CD4-positive, alpha-beta T cell treated with Interferon gamma for 1 hour (primary cell): ENCODE results near the gene GAS2L2.

ENCODE experiments used
- DNase-seq: peaks from one replicate; pipeline ENCODE4 v3.0.0-alpha.2; 2020

GAS2L2 gene

DNA sequence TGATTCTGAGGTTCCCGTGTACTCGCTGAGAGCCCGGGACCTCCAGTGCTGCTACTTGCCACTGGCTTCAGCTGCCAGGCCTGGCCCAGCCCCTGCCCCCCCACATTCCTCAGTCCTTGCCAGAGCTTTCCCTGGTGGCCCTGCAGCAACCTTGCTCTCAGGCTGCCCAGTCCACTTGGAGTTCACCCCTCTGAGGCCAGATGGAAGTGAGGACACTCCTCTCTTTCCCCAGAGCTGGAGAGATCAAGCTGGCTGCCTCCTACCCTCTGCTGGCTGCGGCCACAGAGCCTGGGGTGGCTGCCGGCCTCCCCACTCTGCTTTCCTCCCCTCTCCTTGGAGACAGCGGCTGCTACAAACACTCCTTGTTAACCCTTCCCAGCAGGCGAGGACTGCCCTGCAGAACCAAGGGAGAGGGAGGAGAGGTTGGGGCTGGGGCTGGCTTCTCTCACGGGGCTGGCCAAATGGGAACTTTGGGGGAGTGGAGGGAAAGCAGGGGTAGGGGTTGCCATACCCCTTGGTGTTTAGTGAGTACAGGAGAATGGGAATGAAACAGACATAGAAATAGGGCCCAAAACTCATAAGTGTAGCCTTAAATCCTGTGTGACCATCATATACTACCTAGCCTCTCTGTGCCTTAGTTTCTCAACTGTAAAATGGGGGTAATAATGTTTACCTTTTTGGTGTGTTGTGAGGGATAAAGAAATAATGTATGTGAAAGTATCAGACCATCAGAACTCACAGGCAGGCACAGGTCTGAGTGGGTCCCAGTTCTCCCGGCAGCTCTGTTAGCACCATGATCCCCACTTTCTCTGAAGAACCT lies at the start of gene GAS2L2:
GAS2L2 (minus strand) TSS at position 295 of the 820 bp plus-strand sequence. CDS start 389 bp downstream, outside the sequence.
- DNase-seq: no peak

DNA sequence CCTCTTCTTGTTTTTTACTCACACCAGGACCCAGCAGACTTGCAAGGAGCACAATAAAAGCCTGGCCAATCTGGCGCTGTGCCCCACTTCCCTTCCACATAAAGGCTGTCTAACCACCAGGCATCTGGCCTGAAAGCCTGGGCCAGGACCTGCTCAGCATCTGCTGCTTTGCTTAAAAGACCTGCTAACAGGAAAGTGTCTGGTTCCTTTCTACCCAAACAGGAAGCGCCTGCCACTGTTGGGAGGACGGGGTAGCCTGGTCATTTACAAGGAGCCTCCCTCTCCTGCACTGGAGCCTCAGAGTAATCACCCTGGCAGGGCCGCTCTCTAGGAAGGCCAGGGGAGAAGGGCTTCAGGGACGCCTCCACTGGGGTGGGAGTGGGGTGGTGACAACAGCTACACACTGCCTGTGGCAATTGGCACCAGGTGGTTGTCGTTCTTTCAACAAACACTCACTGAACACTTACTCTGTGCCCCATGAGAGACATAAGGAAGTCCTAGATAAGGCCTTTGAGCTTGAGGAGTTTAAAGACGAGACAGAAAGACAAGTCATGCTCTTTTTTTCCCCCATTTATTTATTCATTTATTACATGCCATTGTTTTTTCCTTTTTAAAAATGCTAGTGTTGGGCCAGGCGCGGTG lies 48.7 kb upstream of the GAS2L2 start:
- peak; percentile 31 for DNase-seq

DNA sequence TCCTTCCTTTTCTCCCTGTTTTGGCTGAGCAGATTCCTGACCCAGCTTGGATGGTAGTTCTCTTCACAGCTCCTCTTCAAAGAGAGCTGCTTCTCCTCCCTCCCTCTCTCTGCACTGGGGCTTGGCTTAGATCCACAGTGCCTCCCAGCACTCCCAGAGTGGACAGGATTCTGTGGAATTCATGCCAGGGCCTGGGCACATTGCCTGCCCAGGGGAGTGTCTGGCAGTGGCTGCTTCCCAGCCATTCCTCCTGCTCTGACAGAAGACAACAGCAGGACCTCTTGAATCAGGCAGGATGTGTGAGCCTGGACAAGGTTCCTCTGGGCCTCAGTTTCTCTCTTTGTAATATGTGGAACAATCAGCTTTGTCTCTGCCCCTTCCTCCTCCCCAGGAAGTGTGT lies 46.9 kb upstream of the GAS2L2 start:
- DNase-seq: no peak

DNA sequence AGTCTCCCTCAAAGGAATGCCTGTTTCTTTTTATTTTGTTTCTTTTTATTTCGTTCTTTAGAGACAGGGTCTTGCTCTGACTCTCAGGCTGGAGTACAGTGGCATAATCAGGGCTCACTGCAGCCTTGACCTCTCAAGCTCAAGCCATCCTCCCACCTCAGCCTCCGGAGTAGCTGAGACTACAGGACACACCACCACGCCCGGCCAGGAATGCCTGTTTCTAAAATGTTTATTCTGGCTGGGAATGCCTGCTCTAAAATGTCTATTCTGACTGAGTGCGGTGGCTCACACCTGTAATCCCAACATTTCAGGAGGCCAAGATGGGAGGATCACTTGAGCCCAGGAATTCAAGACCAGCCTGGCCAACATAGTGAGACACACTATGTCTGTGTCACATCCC lies 44.9 kb upstream of the GAS2L2 start:
- no peak for DNase-seq

DNA sequence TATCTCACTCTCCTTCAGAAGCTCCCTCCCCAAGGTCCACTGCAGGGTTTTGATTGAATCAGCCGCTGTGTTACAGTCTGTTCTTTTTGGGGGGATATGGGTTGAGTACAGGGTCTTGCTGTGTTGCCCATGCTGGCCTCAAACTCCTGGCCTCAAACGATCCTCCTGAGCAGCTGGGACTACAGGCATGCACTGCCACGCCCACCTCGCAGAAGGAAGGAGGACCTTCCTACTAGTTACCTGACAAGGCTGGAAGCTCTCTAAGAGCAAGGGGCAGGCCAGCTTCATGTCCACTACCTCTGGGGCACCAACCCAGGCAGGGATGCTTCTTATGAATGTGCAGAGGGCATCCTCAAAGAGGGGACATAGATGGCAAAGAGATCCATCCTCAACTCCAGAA lies 44.3 kb upstream of the GAS2L2 start:
- no peak for DNase-seq

DNA sequence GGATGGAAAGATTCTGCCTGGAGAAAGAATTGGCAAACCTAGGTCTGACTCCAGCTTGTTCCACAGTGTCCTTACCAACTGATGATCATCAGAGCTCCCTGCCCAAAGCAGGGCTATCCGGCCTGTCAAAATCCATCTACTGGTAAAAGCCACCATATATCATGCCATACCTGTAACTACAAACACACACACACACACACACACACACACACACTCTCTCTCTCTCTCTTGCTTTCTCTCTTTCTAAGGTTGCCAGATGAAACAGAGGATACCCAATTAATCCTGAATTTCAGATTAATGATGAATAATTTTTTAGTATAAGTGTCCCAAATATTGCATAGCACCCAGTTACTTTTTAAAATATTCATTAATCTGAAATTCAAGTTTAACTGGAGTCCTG lies 43.9 kb upstream of the GAS2L2 start:
- no peak for DNase-seq

DNA sequence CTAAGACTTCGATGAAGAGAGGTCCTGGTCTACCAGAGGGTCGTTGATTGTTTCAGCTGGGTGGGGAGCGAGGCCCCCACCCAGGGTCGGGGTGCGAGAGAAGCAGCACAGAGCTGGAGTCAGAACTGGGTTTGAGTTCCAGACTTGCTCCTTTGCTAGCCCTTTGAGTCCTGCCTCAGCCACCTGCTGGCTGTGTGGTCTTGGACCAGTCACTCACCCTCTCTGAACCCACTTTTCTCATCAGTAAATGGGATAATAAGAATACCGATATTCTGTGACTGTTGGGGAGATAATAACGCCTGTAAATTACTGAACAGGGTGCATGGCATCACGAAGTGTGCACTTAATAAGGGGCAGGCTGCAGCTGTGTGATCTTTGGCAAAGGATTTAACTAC lies 42.8 kb upstream of the GAS2L2 start:
- DNase-seq: no peak

DNA sequence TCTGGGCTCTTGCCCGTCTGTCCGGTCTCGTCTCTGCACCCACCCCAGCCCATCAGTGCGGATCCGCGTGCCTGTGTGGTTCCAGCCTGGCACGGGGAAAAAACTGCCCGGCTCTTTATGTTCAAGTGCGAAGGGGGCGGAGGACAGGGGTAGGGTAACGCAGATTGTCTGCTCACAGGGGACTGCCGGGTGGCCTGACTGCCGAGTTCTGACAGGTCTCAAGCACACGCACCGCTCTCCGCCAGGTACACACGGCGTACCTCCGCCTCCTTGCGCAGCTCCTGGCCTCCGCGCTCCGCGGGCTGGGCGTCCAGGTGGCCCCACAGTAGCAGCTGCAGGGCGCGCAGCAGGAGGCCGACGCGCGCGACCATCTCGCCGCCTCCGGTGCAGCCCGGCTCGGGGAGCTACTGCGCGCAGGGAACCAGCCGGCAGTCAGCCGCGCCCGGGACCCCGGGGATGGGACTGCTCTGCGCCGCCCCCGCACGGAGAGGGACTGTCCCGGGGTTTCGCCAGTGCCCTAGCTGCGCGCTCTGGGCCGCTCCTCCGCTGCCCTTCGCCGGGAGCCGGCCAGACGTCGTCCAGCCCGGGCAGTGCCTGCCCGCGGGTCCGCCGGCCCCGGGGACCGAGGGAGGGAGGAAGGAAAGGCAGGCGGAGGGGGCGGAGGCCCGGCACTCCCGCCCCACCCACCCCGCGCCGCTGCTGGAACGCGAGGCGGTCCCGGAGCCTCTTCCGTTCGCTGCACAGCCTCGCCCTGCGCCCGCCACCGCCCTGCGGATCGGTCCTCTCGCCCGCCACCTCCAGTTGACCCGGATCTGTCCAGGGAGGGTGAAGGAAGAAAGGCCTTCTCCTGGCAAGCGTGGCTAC lies 42.2 kb upstream of the GAS2L2 start, which contains the start of gene MMP28:
MMP28 (minus strand) TSS at position 635 of the 864 bp plus-strand sequence; CDS start at position 371, 264 bp downstream.
- DNase-seq: peak; percentile 9

DNA sequence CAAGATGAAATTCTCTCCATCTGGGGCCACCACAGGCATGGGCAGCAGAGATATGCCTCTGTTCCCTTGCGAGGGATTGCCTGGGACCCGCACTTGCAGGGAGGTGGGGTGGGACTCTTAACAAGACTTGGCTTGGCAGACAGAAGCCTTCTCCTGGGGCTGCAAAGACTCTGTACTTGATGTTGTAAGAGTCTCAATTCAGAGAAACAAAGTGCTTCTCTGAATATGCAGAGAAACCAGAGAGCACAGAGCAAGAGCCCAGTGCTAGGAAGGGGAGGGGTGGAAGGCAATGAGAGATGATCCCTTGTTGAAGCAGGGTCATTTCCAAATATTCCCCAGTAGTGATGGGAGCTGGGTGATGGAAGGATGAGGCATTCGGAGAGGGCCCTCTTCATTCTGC lies 40.2 kb upstream of the GAS2L2 start:
- DNase-seq: no peak

DNA sequence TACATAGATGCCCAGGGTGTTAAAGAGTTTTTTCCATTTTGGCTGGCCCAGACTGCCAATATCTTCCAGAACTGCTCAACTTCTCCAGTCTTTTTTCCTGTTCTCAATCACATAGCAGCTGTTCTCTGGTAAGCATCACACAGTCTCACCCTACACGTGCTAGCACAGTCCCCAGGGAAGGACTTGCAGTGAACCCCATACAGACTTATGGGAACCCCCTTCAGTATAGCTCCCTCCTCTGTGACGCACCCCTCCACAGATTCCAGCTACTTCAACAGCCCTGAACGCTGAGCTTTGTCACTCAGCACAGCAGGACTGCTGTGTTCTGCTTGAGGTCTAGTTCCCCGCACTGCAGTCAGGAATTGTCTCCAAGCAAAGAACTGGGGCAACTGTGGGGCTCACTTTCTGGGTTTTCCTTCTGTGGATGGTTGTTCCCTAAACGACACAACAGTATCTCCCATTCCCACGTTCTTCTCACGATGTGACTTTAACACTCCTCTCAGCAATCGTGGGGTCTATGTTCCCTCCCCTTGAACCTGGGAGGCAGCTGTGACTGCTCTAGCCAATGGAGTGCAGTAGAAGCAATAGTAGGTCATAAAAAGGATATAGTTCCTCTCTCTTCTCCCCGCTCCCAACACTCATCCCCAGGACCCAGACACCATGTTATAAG lies 38.8 kb upstream of the GAS2L2 start:
- DNase-seq: no peak

DNA sequence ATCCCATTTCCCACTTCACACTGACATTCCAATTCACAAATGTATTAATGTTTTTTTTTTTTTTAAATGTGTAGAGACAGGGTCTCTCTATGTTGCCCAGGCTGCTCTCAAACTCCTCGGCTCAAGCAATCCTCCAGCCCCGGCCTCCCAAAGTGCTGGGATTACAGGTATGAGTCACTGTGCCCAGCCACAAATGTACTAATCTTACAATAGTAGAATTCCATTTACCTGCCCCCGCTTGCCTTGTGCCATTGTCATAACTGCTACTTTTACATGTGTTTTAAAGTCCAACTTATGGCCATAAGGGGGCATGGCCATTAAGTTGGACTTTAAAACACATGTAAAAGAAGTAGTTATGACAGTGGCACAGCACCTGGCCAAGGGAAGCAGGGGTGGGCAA lies 37.8 kb upstream of the GAS2L2 start:
- DNase-seq: no peak

DNA sequence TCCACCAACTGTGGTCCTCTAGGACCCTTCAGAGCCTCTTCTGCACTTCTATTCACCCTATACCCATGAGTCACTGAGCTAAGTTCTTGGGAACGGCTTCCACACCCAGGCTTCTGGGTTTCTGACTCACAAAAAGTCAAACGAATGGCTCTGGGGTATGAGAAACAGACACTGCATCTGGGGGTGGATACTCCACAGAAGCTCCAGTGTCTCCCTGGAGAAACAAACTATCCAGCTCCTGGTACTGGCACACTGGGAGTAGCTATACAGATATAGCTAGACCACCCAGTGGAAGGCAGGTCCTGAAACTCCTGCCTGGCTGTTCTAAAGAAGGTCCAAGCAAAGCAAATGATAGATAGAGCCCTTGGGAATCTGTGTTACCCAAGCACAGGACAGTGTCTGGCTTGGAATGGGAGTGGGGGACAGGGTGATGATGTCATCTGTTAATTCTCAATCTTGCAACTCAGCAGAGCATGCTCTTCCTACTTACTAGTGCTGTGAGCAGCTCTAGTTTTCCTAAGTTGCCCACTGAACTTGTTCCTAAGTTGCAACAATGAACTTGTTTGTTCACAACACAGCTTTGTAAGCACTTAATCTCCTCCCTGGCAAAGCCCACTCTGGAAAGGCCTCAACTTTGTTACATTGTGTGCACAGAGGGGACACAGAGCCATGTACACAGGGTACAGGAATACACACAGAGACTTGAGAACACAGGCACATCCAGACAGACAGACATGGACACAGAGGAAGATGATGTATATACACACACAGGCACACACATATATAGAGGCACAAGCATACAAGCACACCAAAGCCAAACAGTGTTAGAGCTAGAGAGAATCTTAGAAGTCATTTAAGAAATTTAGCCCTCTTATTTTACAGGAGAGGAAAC lies 35.7 kb upstream of the GAS2L2 start:
- DNase-seq: no peak

DNA sequence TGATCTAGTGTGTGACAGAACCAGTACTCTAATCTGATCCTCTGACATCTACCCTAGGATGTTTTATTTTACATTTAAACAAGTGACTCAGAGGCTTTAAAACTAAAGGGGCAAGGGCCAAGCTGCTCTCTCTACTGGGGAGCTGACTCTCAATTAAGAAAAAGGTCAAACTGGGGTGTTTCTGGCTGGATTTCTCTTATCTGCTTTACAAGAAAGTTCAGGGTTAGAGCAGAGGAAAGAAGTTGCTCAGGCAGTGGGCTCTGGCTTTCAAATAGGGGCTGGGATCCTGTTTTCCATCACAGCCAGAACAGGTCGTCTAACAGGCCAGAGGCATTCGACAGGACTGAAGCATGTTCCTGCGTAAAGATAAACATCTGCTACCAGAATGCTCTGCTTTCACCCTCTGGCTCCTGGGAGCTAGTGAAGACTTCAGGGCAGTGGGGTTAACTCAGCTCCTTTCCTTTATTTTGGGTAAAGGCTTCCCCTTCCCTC lies 33.9 kb upstream of the GAS2L2 start:
- DNase-seq: no peak

DNA sequence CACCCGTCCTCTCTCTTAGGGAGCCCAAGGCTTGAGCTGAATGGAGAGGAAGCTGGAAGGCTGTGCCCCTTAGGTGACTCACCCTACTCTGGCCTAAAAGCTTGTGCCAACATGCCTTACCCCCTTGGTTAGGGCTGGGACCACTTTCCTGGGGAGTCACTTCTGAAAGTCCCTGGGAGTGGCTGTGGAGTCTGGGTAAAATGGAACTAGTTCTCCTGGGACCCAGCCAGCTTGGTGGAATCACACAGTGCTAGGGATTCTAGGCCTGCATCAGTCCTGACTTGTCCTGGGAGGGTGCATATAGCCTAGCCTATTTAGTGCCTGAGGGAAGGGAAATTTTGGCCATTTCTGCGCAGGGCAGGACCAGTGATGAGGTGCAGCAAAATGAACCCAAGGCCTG lies 31.9 kb upstream of the GAS2L2 start:
- no peak for DNase-seq

DNA sequence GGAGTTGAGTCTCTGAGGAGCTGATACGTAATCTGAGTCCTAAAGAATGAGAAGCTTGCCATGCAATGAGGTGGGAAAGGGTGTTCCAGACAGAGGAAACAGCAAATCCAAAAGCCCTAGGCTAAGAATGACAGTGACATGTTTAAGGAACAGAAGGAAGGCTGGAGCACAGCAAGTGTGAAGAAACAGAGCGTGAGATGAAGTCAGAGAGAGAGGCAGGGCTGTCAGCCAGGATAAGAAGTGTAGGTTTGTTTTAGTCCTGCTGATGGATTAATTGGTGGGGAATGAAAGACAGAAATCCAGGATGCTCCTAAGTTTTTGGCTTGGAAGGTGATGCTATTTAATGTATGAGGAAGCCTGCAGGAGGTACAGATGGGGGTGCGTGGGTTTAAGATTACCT lies 27.9 kb upstream of the GAS2L2 start:
- DNase-seq: no peak

DNA sequence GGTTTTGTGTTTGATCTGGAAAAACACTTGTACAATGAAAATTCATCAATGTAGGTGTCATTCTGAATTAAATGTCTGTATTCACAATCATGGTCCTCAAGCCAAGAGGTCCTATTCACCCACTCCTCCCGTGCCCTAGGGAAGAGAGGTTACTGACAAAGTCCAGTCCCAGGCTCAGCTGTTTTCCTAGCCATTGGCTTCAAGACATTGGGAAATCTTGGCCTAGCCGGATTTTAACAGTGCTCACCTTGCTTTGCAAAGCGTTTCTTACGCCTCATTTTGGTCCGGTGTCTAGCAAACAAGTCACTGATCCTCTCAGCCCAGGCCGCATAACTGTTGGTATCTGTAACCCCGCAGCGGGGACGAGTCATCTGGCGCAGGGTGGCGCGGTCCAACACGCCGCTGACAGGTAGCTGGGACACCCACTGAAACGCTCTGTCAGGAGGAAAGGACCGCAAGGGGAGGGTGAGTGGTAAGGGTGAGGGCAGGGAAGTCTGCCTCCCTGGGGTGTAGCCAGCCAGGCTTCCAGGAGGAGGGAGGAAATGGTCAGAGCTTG lies 25.7 kb upstream of the GAS2L2 start:
- no peak for DNase-seq

DNA sequence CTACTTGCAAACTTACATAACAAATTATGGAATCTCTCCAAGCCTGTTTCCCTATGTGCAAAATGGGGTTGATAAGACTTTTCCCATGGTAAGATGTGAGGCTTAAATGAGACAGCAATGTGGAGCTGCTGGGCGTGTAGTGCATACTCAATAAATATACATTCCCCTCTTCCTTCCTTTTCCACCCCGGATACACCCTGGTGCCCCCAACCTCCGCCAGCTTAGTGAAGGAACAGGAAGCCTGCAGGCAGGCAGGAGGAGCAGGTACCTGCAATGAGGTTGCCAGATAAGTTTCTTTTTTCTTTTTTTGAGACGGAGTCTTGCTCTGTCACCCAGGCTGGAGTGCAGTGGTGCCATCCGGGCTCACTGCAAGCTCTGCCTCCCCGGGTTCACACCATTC lies 22.5 kb upstream of the GAS2L2 start:
- no peak for DNase-seq

DNA sequence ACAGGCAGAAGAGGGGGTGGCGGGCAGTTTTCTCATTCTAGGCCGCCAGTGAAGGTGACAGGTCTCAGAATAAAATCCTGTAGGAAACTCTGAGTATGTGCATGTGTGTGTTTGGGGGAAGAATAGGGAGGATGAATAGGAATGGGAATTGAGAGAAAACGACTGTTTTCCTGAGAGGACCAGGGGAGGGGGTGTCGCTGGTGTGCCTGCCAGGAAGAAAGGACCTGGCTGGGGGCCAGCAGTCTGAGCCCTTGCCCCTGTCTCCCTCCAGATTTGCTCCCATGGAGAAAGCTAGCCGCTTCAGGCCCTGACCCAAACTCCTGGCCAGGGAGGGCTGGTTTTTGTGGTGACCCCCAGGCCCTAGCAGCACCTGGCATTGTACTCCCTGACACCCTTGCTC lies 22.0 kb upstream of the GAS2L2 start:
- DNase-seq: no peak

DNA sequence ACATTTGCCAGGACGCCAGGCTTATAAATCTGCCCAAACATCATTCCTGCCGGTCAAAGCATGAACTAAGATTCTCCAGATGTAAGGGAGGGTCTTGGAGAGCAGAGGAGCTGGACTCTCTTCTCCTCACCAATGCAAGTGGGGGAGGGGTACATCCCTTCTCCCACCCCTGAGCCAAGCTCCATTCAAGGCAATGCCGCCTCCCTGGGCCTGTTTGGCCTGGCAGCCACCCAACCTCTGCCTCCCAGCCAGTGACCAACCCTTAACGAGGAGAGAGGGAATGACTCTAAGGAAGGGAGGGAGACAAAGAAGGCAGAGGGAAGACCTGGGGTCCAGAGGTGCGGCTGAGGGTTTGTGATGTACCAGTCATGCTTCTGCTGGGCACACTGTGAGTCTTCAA lies 21.5 kb upstream of the GAS2L2 start:
- DNase-seq: no peak

DNA sequence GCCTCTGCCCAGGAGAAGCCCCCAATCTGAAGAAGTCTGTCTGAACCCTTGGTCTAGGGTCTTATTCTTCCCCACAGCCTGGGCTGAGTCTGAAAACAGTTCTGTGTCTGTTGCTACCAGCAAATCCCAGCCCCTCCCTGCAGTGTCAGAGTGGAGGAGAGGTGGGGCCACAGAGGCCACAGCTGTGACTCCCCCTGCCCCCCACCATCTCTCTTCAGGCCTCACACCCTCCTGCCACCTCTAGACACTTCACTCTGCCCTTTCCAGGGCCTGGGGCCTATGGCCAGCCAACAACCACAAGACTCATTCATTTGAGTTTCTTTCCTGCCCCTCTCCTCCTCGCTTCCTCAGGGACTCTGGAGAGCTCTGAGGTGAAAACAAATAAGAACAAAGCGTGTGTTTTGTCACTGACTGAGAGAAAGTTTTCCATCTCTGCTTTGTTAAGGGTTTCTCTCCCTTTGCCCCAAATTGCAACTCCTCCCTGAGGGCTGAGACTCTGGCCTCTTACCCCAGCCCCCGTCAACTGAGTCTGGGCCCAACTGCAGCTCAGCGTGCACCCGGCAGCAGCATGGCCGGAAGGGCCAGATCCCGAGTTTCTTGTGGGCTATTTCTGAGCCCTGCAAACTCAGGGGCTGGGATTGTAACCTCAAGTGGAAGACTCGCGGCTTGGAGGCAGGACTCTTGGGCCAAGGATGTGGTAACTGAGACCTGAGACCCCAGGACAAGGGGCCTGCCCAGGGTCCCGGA lies 20.8 kb upstream of the GAS2L2 start:
- no peak for DNase-seq

DNA sequence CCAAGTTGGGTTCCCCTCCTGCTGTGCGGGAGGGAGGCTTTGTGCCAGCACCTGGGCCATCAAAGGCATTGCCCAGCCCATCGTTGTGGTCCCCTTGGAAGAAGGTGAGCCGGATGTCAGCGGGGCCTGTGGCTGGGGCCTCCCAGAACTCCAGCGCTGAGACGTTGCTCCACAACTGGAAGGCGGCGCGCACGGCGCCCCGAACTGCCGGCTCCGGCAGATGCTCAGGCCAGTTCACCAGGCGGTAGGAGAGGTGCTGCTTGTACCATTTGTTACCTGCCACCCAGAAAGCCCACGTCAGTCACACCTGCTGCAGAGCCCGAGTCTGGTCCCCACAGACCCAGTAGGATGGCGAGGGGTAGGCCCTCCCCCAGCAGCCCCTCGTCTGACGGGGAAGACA lies 20.1 kb upstream of the GAS2L2 start:
- DNase-seq: no peak
